Measurements from ENCODE around the gene CEP43.
A peak's percentile ranks its signal among the peaks of the same experiment; 100 is the strongest.

The CEP43 gene

DNA sequence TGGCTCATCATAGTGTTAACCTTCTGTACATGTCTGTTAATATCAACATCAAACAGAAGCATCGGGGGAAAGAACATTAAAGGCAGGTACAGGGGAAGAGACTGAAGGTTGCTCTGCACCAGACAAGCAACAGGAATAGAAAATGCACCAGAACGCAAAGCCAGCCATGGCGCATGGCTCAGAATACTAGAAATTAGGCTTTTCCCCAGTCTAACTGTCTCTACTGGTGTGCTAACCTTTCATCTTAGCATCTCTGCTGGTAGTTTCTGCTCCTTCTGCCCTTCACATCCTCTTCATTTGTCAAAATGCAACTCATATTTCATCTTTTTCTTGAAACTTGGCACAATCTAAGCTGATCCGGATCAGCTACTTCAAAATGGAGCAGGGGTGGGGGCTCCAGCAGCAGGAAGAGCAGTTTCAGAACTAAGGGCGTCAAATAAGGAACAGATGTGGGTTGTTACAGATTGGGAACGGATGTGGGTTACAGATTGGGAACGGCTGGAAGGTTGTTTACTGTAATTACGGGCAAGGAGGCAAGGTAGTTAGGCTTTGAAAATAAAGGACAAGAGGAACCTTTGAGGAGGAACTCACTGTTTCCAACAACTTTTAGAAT is 29.7 kb upstream of the CEP43 start:
- no peak for DNase-seq

DNA sequence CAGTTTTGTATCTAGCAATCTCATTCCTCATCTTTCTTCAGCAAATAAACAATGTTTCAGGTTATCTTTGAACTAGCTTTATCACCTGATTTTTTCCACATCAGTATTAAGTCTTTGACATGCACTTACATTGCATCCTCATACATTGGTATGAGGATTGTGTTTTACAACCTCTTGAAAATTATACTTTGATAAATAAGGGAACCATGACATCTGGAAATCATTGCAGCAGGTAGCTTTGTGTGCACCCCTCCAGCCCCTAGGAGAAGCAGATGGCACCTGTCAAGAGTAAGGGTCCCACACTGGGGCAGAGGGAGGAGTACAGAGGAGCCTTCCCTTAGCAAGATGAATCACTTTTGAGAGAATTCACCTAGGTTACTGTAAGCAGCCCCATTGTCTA is 29.1 kb upstream of the CEP43 start:
- DNase-seq, result no peak

DNA sequence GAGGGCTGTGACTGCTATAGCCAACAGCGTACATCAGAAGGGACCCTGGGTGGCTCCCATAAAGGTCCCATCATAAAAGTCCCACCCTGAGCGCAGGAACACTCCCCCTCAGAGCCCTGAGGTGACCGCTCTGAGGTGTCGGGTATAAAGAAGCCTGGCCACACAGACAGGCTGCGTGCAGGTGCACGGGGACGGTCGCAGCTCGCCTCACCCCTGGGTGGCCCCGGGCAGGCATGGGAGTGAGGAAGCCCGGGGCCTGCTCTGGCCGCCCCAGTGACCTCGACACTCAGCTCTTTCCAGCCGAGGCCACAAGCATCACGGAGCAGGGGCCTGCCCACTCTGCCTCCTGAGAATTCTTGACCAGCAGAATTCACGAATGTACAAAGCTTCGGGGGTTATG is 28.4 kb upstream of the CEP43 start:
- no peak for DNase-seq

DNA sequence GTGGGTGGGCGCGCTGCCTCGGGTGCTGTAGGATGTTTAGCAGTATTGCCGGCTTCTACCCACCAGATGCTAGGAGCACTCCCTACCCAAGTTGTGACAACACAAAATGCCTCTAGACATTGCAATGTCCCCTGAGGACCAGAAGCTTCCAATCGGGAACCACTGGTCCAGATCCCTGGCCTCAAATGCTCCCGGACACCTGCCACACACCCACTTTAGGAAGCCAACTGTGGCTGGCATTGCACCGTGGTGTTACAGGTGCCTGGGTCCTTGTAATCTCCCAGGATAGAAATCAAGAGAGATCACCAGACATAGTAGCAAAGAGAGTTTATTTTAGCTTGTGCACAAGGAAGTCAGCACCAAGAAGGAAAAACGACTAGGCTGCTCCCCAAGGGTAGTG is 27.9 kb upstream of the CEP43 start:
- no peak for DNase-seq

DNA sequence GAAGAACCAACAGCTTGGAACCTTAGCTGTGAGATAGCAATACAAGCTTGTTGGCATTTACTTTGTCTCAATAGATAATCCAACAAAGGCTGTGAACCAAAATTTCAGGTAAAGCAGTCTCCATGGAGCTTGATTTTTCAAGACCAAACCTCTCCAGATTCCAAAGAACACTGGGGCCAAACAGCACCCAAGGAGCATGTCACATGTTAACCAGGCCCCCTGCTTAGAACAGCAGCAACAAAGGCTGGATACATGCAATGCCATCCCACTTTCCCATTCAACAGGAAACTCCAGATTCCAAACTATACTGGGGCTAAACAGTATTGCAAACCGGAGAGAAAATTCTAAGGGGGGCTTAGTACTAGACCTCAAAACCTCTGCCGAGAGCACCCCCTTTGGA is 27.1 kb upstream of the CEP43 start:
- DNase-seq, result no peak

DNA sequence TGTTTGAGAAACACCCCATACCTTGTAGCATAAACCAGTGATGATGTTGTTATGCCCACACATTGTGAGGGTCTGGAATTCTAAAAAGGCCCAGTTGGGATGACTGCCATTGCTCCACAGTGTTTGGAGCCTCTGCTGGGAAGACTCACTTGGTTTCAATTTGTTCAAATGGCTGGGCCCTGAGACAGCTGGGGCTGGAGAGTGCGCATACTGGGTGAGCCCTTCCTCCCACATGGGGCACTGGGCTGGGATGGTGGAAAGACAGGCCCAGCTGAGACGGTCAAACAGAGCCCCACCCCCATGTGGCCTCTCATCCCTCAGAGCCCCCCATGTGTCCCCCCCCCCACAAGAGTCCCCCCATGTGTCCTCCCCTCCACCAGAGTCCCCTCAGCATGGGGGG is 22.6 kb upstream of the CEP43 start:
- no peak for DNase-seq

DNA sequence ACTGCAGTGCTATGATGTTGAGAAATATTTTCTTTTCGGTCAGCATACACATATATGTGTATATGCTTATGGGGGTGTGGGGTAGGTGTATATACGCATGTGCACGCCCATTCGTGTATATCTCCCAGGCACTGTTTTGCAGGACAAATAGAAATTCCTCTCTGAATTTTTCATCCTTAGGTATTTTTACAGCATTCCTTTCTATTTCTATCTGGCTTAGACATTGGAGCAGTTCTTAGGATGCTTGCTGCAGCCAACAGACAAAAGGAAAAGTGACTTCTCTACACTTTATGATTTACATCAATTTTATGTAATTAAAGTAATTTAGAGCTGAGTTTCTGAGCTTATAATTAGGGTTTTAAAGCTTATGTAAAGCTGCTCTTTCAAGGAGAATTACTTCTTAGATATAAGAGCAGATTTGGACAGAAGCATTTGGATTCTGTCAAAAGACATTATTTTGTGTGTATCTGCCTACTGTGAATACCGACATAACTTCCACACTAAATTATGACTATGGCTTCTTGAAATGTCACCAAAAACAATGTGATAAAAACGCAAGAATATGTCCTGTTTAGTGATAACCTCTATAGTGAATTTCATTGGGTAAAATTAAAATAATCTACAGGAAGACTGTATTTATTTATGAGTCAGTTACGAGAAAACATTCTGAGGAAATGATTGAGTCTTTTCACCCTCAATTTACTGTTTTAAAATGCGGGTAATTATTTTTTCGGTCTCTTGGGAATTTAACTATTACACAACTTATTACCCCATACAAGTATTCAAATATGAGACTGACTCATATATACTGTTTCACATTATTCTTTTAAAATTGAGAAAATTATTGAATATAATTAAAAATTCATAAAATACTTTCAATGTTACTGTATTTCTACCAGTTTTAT is 21.3 kb upstream of the CEP43 start:
- DNase-seq, result no peak

DNA sequence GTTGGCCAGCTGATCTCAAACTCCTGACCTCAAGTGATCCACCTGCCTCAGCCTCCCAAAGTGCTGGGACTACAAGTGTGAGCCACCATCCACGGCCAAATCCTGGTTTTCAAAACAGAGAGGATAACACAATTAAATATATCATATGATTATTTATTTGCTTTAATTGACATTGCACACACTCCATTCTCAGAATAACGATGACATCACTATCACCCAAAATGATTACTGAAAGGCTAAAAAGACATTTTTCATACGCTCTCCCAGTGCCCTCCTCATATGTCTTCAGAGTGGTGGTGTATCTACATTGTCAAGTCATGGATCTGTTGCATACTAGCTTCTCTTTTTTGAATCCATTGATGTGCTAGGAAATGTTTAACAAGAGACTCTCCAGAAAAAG is 18.5 kb upstream of the CEP43 start:
- DNase-seq, result no peak

DNA sequence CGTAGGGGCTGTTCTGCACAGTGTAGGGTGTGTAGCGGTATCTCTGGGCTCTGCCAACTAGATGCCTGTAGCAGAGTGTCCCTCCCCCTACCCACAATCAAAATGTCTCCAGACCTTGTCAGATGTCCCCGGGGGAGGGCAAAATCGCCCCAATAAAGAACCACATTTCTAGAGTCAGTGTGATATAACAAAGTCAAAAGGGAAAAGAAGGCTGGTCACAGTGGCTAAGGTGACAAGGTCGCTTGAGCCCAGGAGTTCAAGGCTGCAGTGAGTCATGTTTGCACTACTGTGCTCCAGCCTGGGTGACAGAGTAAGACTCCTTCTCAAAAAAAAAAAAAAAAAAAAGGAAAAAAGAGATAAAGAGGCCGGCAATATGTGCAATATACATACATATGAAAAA is 11.7 kb upstream of the CEP43 start:
- no peak for DNase-seq

DNA sequence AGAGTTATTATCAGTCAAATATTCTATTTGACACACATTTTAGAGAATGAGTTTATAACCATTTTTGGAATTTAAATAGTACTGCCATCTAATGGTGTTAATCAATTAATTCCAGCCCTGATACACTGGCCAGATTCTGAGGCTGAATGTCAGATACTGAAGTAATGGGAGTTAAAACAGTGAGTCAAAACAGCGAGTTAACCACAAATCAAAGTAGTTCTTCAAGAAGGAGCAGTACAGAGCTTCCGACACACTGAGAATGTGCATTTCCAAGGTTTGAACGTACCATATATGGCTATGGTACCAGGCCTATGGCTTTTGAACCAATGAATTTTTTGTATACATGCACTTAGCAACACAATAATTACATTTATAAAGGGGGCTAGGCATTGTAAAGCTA is 11.3 kb upstream of the CEP43 start:
- DNase-seq, result no peak

GRCh38 chr6:166988674-166989201 is 10.5 kb upstream of the CEP43 start:
- no peak for DNase-seq

GRCh38 chr6:166989427-166990032 is 9.7 kb upstream of the CEP43 start:
- no peak for DNase-seq

- DNase-seq, result no peak
These were observed 2.8 kb upstream of the CEP43 start for GRCh38 chr6:166996406-166996805.

DNA sequence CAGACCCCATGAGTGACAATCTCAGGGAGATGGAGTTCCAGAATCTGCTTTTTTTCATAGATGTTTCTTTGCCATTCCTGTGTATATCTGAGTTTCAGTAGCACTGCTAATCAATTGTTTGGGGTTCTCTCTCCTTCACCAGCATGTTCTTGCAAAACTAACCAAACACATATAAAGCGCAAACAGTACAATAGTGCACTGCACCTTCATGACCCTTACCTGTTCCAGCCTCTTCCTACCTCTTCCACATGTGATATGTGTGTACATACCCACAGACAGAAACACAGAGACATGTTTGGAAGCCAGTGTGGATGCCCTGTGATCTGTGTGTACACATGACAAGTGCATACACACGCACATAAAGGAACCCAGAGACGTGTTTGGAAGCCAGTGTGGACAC is 1.8 kb upstream of the CEP43 start:
- DNase-seq, result no peak

- peak; percentile 76 for DNase-seq
These were observed 1.4 kb upstream of the CEP43 start for GRCh38 chr6:166997768-166998255.

DNA sequence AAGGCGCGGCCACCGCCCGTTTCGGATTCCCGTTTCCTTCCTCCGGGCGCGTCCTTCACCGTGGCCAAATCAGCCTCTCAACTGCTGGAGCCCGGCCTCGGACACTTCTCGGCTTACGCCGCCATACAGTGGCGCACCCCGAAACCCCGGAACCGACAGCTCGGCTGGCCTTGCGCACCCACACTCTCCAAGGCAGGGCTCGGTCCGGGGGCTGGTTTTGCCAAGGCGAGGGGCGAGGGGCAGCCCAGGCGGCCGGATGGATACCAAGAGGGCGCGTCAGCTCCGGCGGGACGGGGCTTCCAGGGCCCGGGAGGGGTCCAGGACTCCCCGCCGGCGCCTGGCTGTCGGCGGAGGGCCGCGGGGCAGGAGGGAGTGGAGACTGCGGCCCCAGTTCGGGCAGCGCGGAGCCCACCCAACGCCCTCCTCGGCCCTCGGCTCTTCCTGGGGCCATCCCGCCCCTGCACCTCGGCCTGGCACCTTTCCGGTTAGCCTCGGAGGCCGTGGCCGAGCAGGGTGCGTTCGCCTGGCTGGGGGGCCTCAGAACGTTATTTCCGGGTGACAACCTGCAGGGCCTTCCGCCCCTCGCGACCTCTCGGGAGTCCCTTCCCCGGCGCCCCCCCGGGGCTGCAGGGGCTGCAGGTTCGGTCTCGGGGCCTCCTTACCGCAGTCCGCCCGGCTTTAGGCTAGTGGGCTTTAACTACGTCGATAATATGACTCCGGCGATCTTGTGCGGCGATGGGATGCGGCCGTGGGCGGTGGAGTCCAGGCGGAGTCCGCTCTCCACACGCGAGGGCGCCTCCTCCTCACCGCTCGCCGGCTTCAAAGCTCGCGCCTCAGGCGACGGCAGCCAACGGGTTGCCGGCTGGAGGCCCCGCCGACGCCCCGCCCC is 697 bp upstream of the CEP43 start:
- DNase-seq, result peak; percentile 74

DNA sequence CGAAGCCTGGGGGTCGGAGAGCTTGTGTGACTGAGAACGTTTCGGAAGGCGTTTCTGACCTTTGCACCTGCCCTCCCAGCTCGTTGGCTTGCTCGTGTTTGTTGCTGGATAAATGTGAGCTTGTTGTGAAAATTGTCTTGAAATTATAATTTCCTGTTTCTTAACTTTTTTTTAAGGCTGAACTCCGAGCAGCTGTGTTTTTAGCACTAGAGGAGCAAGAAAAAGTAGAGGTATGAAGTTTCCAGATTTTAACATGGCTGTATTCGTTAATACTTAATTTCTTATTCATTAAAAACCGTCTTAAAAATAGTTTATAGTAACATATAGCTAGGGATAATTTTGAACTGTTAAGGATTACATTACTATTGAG is 672 bp downstream of the CEP43 start:
- no peak for DNase-seq

- DNase-seq, result no peak
These were observed 1.6 kb downstream of the CEP43 start for GRCh38 chr6:167000759-167001158.

GRCh38 chr6:167005350-167006159 is 6.4 kb downstream of the CEP43 start:
- DNase-seq, result no peak

- DNase-seq, result no peak
These were observed 8.8 kb downstream of the CEP43 start for GRCh38 chr6:167007985-167008384.

- no peak for DNase-seq
These were observed 13.9 kb downstream of the CEP43 start for GRCh38 chr6:167013067-167013466.

DNA sequence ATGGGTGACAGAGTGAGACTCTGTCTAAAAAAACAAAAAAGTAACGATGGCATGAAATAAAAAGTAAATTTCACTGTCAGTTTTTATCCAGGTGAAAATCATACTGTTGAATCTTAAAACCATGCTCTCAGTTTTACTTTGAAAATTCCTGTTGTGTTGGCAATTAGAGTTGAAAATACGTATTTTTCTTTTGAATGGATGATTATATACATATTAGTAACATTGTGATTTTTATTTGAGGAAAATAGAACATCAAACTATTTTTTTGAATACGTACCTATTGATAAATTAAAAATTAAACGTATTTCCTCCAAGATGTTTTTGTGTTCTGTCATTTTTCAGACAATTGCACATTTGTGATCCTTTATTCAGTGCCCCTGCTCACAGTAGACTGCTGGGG is 14.7 kb downstream of the CEP43 start:
- DNase-seq, result no peak
